Central memory CD8-positive, alpha-beta T cell (primary cell): ENCODE measurements around the gene ABCD2.

Source experiments
- ATAC-seq: fragments of 150-1000 bp; cut with Tn5 transposase; replicated peaks from 2 replicates; pipeline ENCODE4 v1.10.0; 2022; ENCODE audit warnings: mild to moderate bottlenecking, moderate FRiP score, moderate number of reproducible peaks; ENCODE audit not compliant: poor library complexity, severe bottlenecking; ENCODE audit errors: extremely low read depth
- DNase-seq, 2 donors: peaks; one replicate each; pipeline ENCODE4 v3.0.0; 2021; ENCODE audit warnings: low spot score in 2 of 2
- H3K27ac Mint-ChIP-seq: one replicate; pipeline ENCODE4 v1.8.0; 2022; ENCODE audit warnings: low read depth, mild to moderate bottlenecking, moderate library complexity, mixed read lengths
- H3K27me3 Mint-ChIP-seq: one replicate; pipeline ENCODE4 v1.8.0; 2022; ENCODE audit warnings: mixed read lengths
- H3K36me3 Mint-ChIP-seq: one replicate; pipeline ENCODE4 v1.8.0; 2022; ENCODE audit warnings: mild to moderate bottlenecking, moderate library complexity, mixed read lengths; ENCODE audit not compliant: insufficient read depth
- H3K4me1 Mint-ChIP-seq: one replicate; pipeline ENCODE4 v1.8.0; 2022; ENCODE audit warnings: mixed read lengths
- H3K4me3 Mint-ChIP-seq: one replicate; pipeline ENCODE4 v1.8.0; 2022; ENCODE audit warnings: mild to moderate bottlenecking, moderate library complexity, mixed read lengths
- H3K9me3 Mint-ChIP-seq: one replicate; pipeline ENCODE4 v1.8.0; 2022; ENCODE audit warnings: mixed read lengths

Gene ABCD2

DNA sequence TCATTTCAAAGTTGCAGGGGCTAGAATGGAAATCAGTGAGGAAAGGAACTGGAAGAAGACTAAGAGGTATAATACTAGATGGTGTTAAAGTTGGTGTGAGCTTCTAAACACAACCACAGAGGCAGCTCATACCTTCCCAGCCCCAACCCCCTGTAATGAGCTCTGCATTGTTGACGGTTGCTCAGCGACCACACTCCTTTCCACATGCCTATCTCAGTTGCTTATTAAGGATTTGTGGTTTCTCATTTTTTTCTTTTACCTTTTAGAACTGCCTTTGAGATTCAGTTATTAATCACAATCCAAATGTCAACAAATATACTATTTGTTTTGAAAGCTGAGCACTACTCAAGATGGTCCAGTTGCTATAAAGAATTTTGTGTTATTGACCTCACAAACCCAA is 114.6 kb downstream of the ABCD2 start:
- Mint-ChIP-seq H3K36me3 (no peaks in the 10 kb centered on the region), H3K27ac (no peak overlapping the region), H3K27me3 (no peaks in the 10 kb centered on the region), H3K9me3 (no peaks in the 10 kb centered on the region), H3K4me1 (no peaks in the 10 kb centered on the region), H3K4me3 (no peak overlapping the region)
- ATAC-seq (no peak), DNase-seq (no peak)

DNA sequence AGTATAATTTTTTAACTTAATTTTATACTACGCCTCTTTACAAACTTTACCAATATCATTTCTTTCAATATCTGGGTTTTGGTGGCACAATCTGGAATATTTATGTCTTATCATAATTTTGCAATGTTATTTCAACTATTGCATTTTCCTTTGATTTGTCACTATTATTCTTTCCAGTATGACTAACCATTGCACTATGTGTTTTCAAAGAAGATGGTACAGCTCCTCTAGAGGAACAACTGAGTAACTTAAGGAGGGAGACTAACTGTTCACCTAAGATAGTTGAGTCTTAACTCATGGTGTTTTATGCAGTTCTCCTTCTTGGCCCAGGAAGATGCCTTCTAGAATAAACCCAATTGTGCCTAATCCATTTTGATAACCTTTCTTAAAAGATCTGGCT is 116.2 kb downstream of the ABCD2 start:
- no peak for DNase-seq
- no peak overlapping the region for H3K4me3 Mint-ChIP-seq

DNA sequence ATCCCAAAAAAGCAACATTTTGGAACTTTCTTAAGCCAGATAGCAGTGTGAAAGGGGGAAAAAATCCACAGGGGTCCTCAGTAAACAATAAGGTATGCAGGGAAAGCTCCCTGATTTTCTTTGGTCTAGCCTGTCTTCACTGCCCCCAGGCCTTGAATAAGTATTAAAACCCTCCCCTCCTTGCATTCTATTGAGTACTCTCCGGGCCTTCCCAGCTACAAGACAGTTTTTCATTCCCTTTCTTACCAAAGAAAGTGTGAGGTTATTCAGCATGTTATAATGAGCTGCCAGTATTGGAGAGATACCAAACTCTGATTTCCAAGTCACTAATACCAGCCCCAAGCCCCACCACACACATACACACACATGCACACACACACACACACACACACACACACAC is 116.9 kb downstream of the ABCD2 start:
- Mint-ChIP-seq H3K4me3 (no peak overlapping the region), H3K4me1 (no peaks in the 10 kb centered on the region), H3K9me3 (no peaks in the 10 kb centered on the region), H3K27ac (no peak overlapping the region), H3K27me3 (no peaks in the 10 kb centered on the region), H3K36me3 (no peaks in the 10 kb centered on the region)
- no peak for ATAC-seq
- DNase-seq, result no peak

More for the DNA sequence above, 116.2 kb downstream of the ABCD2 start:
- Mint-ChIP-seq H3K36me3 (no peaks in the 10 kb centered on the region), H3K4me1 (no peaks in the 10 kb centered on the region), H3K27me3 (no peaks in the 10 kb centered on the region), H3K9me3 (no peaks in the 10 kb centered on the region), H3K27ac (no peak overlapping the region)
- ATAC-seq, result no peak
